ENCODE measurements around the gene EPHA7. TPM values are rescaled to one million over a fixed set of nuclear protein-coding genes. Genes with fewer than 3 reads are reported as not detected.

Gene EPHA7
- total RNA-seq, 1 donor from 2014 or later: 55.4 TPM

DNA sequence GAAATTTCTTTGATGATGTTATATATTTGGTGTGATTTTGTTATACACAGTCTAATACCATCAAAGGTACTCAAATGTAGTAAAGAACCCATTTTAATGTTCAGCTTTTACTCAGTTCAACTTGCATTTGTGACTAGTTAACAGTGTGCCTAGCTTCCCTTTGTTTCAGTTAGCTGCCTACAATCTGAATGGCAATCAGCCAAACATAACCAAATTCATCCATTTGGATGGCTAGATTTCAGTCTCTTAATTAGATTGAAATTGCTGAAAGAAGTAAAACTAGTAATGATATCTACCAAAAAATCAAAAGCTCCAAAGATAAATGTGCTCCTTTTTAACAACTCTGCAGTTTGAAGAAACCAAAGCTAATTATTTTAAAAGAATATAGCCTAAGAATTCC lies 6.9 kb downstream of the EPHA7 start:
- Mint-ChIP-seq H3K4me3 (ENCODE audit: unreplicated experiment) (no peak overlapping the region), H3K36me3 (ENCODE audit: low read depth) (peaks cover 8% of the 10 kb centered on the region), H3K9me3 (ENCODE audit: low read depth) (no peaks in the 10 kb centered on the region), H3K27ac (ENCODE audit: unreplicated experiment) (peak overlapping the region; percentile 12), H3K27me3 (ENCODE audit: low read depth) (no peaks in the 10 kb centered on the region), H3K4me1 (ENCODE audit: low read depth) (peaks cover 39% of the 10 kb centered on the region)
- TF ChIP-seq, protein P1, sequence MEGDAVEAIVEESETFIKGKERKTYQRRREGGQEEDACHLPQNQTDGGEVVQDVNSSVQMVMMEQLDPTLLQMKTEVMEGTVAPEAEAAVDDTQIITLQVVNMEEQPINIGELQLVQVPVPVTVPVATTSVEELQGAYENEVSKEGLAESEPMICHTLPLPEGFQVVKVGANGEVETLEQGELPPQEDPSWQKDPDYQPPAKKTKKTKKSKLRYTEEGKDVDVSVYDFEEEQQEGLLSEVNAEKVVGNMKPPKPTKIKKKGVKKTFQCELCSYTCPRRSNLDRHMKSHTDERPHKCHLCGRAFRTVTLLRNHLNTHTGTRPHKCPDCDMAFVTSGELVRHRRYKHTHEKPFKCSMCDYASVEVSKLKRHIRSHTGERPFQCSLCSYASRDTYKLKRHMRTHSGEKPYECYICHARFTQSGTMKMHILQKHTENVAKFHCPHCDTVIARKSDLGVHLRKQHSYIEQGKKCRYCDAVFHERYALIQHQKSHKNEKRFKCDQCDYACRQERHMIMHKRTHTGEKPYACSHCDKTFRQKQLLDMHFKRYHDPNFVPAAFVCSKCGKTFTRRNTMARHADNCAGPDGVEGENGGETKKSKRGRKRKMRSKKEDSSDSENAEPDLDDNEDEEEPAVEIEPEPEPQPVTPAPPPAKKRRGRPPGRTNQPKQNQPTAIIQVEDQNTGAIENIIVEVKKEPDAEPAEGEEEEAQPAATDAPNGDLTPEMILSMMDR (IDR thresholded peaks at IDR 0.05): no peak
- no peak for DNase-seq (ENCODE audit: low spot score)

DNA sequence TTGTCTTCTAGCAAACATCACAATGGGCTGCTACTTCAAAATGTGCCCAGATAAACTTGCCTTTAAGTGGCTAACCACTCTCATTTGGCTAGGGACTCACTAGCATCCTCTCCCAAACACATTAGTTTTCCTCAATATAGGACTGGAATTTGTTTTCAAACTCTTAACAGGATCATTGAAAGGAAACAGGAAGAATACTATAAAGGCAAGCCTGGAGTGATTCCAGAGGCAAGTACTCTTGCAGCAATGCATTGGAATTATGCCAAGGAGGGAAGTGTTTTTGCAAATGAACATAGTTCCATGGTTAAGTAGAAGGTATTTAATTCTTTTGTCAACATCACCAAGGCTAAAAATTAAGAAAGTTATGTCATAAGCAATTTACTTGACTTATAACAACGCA lies 12.2 kb downstream of the EPHA7 start:
- no peak overlapping the region for H3K27ac Mint-ChIP-seq (ENCODE audit: unreplicated experiment)
- H3K4me1 Mint-ChIP-seq (ENCODE audit: low read depth): peaks cover 26% of the 10 kb centered on the region
- no peak for DNase-seq (ENCODE audit: low spot score)
- H3K36me3 Mint-ChIP-seq (ENCODE audit: low read depth): peaks cover 12% of the 10 kb centered on the region
- no peak overlapping the region for H3K4me3 Mint-ChIP-seq (ENCODE audit: unreplicated experiment)
- H3K27me3 Mint-ChIP-seq (ENCODE audit: low read depth): no peaks in the 10 kb centered on the region
- TF ChIP-seq, protein P1 (IDR thresholded peaks at IDR 0.05): no peak
- no peaks in the 10 kb centered on the region for H3K9me3 Mint-ChIP-seq (ENCODE audit: low read depth)

DNA sequence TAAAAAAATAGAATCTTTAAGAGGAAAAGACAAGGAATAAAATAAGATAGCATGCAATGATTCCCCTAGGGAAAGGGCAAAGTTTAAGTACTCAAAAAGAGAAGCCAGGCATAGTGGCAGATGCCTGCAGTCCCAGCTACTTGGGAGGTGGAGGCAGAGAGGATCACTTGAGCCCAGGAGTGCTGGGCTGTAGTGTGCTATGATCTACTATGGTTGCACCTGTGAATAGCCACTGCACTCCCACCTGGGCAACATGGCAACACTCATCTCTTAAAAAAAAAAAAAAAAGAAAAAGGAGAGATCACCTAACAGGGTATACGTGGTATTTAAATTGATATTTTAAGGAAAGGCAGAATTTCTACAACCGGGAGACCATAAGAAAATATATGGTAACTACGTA lies 16.0 kb downstream of the EPHA7 start:
- Mint-ChIP-seq H3K9me3 (ENCODE audit: low read depth) (no peaks in the 10 kb centered on the region), H3K4me1 (ENCODE audit: low read depth) (peaks cover 29% of the 10 kb centered on the region), H3K27me3 (ENCODE audit: low read depth) (no peaks in the 10 kb centered on the region), H3K4me3 (ENCODE audit: unreplicated experiment) (no peak overlapping the region), H3K36me3 (ENCODE audit: low read depth) (peaks cover 8% of the 10 kb centered on the region), H3K27ac (ENCODE audit: unreplicated experiment) (no peak overlapping the region)
- DNase-seq (ENCODE audit: low spot score): no peak
- TF ChIP-seq, protein P1 (IDR thresholded peaks at IDR 0.05): no peak

DNA sequence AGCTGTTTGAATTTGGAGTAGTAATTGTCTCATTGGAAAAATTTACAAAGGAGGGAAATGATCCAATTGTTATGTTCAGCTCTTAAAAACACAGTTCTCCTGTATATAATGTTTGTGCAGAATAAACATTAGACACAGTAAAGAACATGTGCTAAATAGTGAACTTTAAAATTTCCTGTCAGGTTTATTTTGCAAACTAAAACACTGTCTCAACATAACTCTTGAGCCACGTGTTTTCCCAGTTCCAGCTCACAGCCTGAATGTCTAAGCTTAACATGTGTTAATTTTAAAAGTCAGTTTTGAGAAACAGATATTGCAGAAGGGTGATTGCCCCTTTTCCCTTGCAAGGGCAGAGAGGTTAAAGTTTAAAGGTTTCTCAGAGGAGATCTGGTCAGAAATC lies 20.6 kb downstream of the EPHA7 start:
- Mint-ChIP-seq H3K36me3 (ENCODE audit: low read depth) (peaks cover 4% of the 10 kb centered on the region), H3K4me1 (ENCODE audit: low read depth) (peaks cover 48% of the 10 kb centered on the region), H3K4me3 (ENCODE audit: unreplicated experiment) (no peak overlapping the region), H3K27ac (ENCODE audit: unreplicated experiment) (peak overlapping the region; percentile 32), H3K27me3 (ENCODE audit: low read depth) (no peaks in the 10 kb centered on the region), H3K9me3 (ENCODE audit: low read depth) (no peaks in the 10 kb centered on the region)
- no peak for DNase-seq (ENCODE audit: low spot score)
- TF ChIP-seq, protein P1 (IDR thresholded peaks at IDR 0.05): no peak

DNA sequence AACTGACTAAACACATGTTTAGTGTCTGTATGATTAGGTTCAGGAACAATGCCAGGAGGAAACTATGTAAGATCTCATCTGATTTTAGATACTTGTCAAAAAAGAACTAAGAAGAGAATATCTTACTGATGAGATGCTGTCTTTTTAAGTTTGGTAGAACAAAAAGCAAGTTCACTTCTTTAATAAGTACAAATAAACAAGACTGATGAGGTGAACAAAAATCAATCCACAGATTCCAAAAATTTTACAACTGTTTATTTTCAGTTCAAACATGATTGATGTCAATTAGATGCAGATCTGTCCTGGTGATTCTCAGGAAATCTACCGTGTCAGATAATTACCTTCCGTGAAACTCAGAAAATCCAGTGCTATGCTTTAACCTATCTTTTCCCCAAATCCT lies 24.9 kb downstream of the EPHA7 start:
- no peak for DNase-seq (ENCODE audit: low spot score)
- TF ChIP-seq, protein P1 (IDR thresholded peaks at IDR 0.05): no peak
- H3K27ac Mint-ChIP-seq (ENCODE audit: unreplicated experiment): peak overlapping the region; percentile 15
- H3K36me3 Mint-ChIP-seq (ENCODE audit: low read depth): peaks cover 2% of the 10 kb centered on the region
- H3K27me3 Mint-ChIP-seq (ENCODE audit: low read depth): no peaks in the 10 kb centered on the region
- no peaks in the 10 kb centered on the region for H3K9me3 Mint-ChIP-seq (ENCODE audit: low read depth)
- peaks cover 62% of the 10 kb centered on the region for H3K4me1 Mint-ChIP-seq (ENCODE audit: low read depth)
- peak overlapping the region; percentile 37 for H3K4me3 Mint-ChIP-seq (ENCODE audit: unreplicated experiment)
